B cell (primary cell): ENCODE data around the gene LRCH1. TPM values are rescaled to one million over a fixed set of nuclear protein-coding genes. Genes with fewer than 3 reads are reported as not detected.
A peak's percentile ranks its signal among the peaks of the same experiment; 100 is the strongest.

ENCODE experiments used
- ATAC-seq: fragments of 200-7000 bp; cut with Tn5 transposase; one replicate; pipeline ENCODE4 v1.10.0; 2021; ENCODE audit warnings: low read depth, mild to moderate bottlenecking, moderate number of reproducible peaks, moderate library complexity
- CTCF ChIA-PET: fragments of 350-600 bp; sonication (Branson Sonifier 250); formaldehyde crosslinking; loops from one replicate; lab custom pipeline; 2021; ENCODE audit warnings: antibody characterized with exemption, inconsistent platforms; lab: Charles Lee
- POLR2A ChIA-PET: fragments of 350-600 bp; sonication (Branson Sonifier 250); formaldehyde crosslinking; loops from one replicate; lab custom pipeline; 2021; ENCODE audit warnings: antibody characterized with exemption; lab: Charles Lee
- DNase-seq: peaks from one replicate; pipeline ENCODE4 v3.0.0; 2013
- H2AFZ ChIP-seq: 2 replicates; pipeline ENCODE4 v1.6.1; 2012; ENCODE audit warnings: mild to moderate bottlenecking, low read depth, low read length; ENCODE audit not compliant: insufficient read depth, poor library complexity, severe bottlenecking
- H3K27ac ChIP-seq, 2 donors: 1 replicate in 1 of 2; 2 replicates in 1 of 2; pipeline ENCODE4 v1.5.1; 2012 to 2013; ENCODE audit warnings: low read length in 2 of 2, mild to moderate bottlenecking in 2 of 2, moderate library complexity in 1 of 2
- H3K27me3 ChIP-seq, 4 experiments: fragments of 200-600 bp in 1 of 4; sonication (generic) in 1 of 4; replicated peaks in 1 of 4; 1 replicate in 2 of 4; 2 replicates in 2 of 4; pipeline versions ENCODE4 v1.6.1 to v1.7.0; 2013 to 2016; ENCODE audit warnings: low read length in 3 of 4, mild to moderate bottlenecking in 2 of 4, mixed read lengths in 1 of 4, moderate library complexity in 1 of 4; ENCODE audit not compliant: insufficient read depth in 4 of 4, control insufficient read depth in 3 of 4; ENCODE audit errors: control extremely low read depth in 1 of 4
- H3K36me3 ChIP-seq, 2 experiments: replicated peaks in 1 of 2; 1 replicate in 1 of 2; 2 replicates in 1 of 2; pipeline versions ENCODE4 v1.6.1 to v1.7.1; 2013; ENCODE audit warnings: low read length in 1 of 2; ENCODE audit not compliant: insufficient read depth in 2 of 2, control insufficient read depth in 1 of 2; ENCODE audit errors: control extremely low read depth in 1 of 2, extremely low read depth in 1 of 2
- H3K4me1 ChIP-seq, 2 donors: fragments of 200-600 bp in 1 of 2; sonication (generic) in 1 of 2; 1 replicate in 1 of 2; 2 replicates in 1 of 2; pipeline versions ENCODE4 v1.5.1 to v1.6.1; 2013 to 2017; ENCODE audit warnings: low read length in 2 of 2; ENCODE audit not compliant: control insufficient read depth in 2 of 2, insufficient read depth in 2 of 2
- H3K4me2 ChIP-seq: replicated peaks from 2 replicates; pipeline ENCODE3; 2012; ENCODE audit warnings: mild to moderate bottlenecking, low read depth, low read length; ENCODE audit not compliant: poor library complexity, severe bottlenecking
- H3K4me3 ChIP-seq, 5 experiments: fragments of 200-600 bp in 1 of 5; sonication (generic) in 1 of 5; 1 replicate in 3 of 5; 2 replicates in 2 of 5; pipeline versions ENCODE4 v1.5.1 to v1.7.0; 2011 to 2016; ENCODE audit warnings: low read length in 4 of 5, mild to moderate bottlenecking in 4 of 5, low read depth in 2 of 5, control low read depth in 1 of 5, moderate library complexity in 1 of 5; ENCODE audit not compliant: insufficient read depth in 1 of 5; ENCODE audit errors: control extremely low read depth in 1 of 5, extremely low read depth in 1 of 5
- H3K79me2 ChIP-seq: fragments of 200-600 bp; sonication (generic); one replicate; pipeline ENCODE4 v1.6.0; 2016; ENCODE audit warnings: low read length; ENCODE audit not compliant: control insufficient read depth, insufficient read depth
- H3K9ac ChIP-seq: fragments of 200-600 bp; sonication (generic); 2 replicates; pipeline ENCODE4 v1.6.1; 2017; ENCODE audit warnings: mild to moderate bottlenecking, low read length, moderate library complexity
- H3K9me3 ChIP-seq, 3 donors: one replicate each; pipeline versions ENCODE4 v1.6.1 to v1.7.1; 2013; ENCODE audit warnings: low read length in 2 of 3; ENCODE audit not compliant: control insufficient read depth in 2 of 3, insufficient read depth in 1 of 3; ENCODE audit errors: control extremely low read depth in 1 of 3
- H4K20me1 ChIP-seq: 2 replicates; pipeline ENCODE4 v1.6.0; 2012; ENCODE audit warnings: mild to moderate bottlenecking, low read length; ENCODE audit not compliant: insufficient read depth, control insufficient read depth, poor library complexity, severe bottlenecking
- H3K27ac Mint-ChIP-seq: one replicate; pipeline ENCODE4 v1.8.0; 2021; ENCODE audit warnings: mixed read lengths
- H3K27me3 Mint-ChIP-seq: one replicate; pipeline ENCODE4 v1.8.0; 2021; ENCODE audit warnings: mixed read lengths
- H3K4me1 Mint-ChIP-seq: one replicate; pipeline ENCODE4 v1.8.0; 2021; ENCODE audit warnings: mixed read lengths
- H3K4me3 Mint-ChIP-seq: one replicate; pipeline ENCODE4 v1.8.0; 2021; ENCODE audit warnings: mixed read lengths
- H3K9me3 Mint-ChIP-seq: one replicate; pipeline ENCODE4 v1.8.0; 2022; ENCODE audit warnings: mixed read lengths; ENCODE audit not compliant: insufficient read depth
- EZH2 ChIP-seq: IDR thresholded peaks from 2 replicates; pipeline ENCODE4 v1.6.1; 2012; ENCODE audit warnings: borderline replicate concordance, low read depth, mild to moderate bottlenecking, moderate library complexity, low read length; ENCODE audit not compliant: insufficient read depth, poor library complexity, severe bottlenecking
- WGBS: methylation state at CpG from one replicate; pipeline ENCODE4 v1.1.5; 2013; ENCODE audit warnings: missing lambda C conversion rate; ENCODE audit not compliant: insufficient coverage; 5-methylcytosine and 5-hydroxymethylcytosine counted together
- intact Hi-C: fragments of 100-400 bp; cut with micrococcal nuclease; formaldehyde crosslinking; loops from one replicate; pipeline ENCODE4 v1.10.0; 2022
- polyA plus RNA-seq: library from polyadenylated mRNA; depleted of rRNA; stranded (reverse); fragments of >200 nt; gene quantifications from 2 replicates; pipeline ENCODE4 v1.2.3, GENCODE V29; 2012
- total RNA-seq, 2 donors: library from RNA; stranded (reverse); fragments of 120-200 nt in 1 of 2; gene quantifications; 1 replicate in 1 of 2; 2 replicates in 1 of 2; pipeline versions ENCODE4 v1.2.3 to v1.2.4, GENCODE V29; 2013 to 2022
- TF ChIP-seq, protein P1 (sequence below): fragments of 200-600 bp; IDR thresholded peaks from one replicate; pipeline ENCODE4 v1.8.0; 2022; ENCODE audit warnings: antibody characterized with exemption, mild to moderate bottlenecking

LRCH1 gene
- total and polyA plus RNA-seq, 2 donors (not counting 1 experiment from before 2014, with no cell fraction given): 13.0 to 50.3 TPM

DNA sequence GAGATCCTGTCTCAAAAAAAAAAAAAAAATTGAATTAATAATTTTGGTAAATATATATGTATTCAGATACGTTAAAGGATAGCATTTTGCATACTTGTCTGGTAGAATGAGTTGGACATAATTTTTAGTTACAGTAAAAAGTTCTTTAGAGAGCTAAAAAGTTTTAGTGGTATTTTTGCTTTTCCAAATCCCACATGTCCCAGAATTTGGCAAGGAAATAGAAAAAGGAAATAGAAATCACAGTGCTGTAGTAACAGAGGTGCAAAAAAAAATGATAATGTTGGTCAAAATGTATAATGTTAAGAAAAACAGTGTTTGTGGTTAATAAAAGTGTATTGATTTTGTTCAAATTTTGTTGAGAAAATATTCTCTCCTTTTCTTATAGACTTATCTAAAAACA lies 96.8 kb downstream of the LRCH1 start:
- H3K9me3 ChIP-seq: no peaks in the 10 kb centered on the region
- no peaks in the 10 kb centered on the region for H3K9me3 Mint-ChIP-seq
- no peak overlapping the region for H3K9ac ChIP-seq
- no peaks in the 10 kb centered on the region for H3K27me3 ChIP-seq
- peaks cover 2 to 4% of the 10 kb centered on the region in 2 experiments for H3K36me3 ChIP-seq
- ChIA-PET CTCF (no interaction called here), POLR2A (no interaction called here)
- peaks cover 91% of the 10 kb centered on the region for H3K79me2 ChIP-seq
- no CpG with 5 or more reads among the region's 1 CpG for WGBS
- ATAC-seq (no peak), DNase-seq (no peak)
- peaks cover 20 to 33% of the 10 kb centered on the region in 2 donors for H3K4me1 ChIP-seq
- peaks cover 12% of the 10 kb centered on the region for H4K20me1 ChIP-seq
- no peak for TF ChIP-seq EZH2
- TF ChIP-seq, protein P1, sequence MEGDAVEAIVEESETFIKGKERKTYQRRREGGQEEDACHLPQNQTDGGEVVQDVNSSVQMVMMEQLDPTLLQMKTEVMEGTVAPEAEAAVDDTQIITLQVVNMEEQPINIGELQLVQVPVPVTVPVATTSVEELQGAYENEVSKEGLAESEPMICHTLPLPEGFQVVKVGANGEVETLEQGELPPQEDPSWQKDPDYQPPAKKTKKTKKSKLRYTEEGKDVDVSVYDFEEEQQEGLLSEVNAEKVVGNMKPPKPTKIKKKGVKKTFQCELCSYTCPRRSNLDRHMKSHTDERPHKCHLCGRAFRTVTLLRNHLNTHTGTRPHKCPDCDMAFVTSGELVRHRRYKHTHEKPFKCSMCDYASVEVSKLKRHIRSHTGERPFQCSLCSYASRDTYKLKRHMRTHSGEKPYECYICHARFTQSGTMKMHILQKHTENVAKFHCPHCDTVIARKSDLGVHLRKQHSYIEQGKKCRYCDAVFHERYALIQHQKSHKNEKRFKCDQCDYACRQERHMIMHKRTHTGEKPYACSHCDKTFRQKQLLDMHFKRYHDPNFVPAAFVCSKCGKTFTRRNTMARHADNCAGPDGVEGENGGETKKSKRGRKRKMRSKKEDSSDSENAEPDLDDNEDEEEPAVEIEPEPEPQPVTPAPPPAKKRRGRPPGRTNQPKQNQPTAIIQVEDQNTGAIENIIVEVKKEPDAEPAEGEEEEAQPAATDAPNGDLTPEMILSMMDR: no peak
- intact Hi-C loops: loop anchor here (2.0 kb wide), 1 partner anchor 17 kb away; no protein-coding TSS in a partner anchor
- no peak overlapping the region for H3K27ac ChIP-seq
- H2AFZ ChIP-seq: no peak overlapping the region
- H3K27me3 Mint-ChIP-seq: no peaks in the 10 kb centered on the region
- no peak overlapping the region for H3K4me3 Mint-ChIP-seq
- no peak overlapping the region for H3K4me3 ChIP-seq
- H3K4me2 ChIP-seq: no peak overlapping the region
- peaks cover 58% of the 10 kb centered on the region for H3K4me1 Mint-ChIP-seq
- no peak overlapping the region for H3K27ac Mint-ChIP-seq

DNA sequence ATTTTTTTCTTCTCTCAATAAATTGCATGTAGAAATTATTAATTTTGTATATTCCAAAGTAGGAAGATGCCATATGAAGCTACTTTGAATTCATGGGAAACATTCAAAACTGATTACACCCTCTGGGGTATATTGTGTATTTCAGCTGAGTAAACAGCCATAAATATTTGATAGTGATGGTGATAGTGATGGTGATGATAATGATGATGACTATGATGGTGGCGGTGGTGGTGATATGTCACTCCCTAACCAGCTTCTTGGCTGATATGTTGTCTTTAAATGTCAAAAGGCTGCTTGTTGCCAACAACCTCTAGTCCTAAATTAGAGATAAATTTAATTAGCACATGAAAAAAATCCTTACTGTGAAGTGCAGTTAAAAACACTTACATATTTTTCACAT lies 102.0 kb downstream of the LRCH1 start:
- ChIA-PET POLR2A (interaction anchor here (0.6 kb wide), 1 partner anchor 11 kb away, joined by 3 read pairs; no protein-coding TSS in a partner anchor), CTCF (interaction anchor here (1.1 to 2.6 kb wide), 3 partner anchors 12 to 102 kb away, joined by 3 to 10 read pairs (median 3); partner anchors contain the start of gene LRCH1)
- Mint-ChIP-seq H3K4me3 (no peak overlapping the region), H3K27me3 (no peaks in the 10 kb centered on the region), H3K4me1 (peaks cover 55% of the 10 kb centered on the region), H3K9me3 (no peaks in the 10 kb centered on the region), H3K27ac (peak overlapping the region; percentile 32)
- Histone ChIP-seq H3K9ac (no peak overlapping the region), H3K27me3 (no peaks in the 10 kb centered on the region), H3K36me3 (peaks cover 2 to 4% of the 10 kb centered on the region in 2 experiments), H3K4me3 (no peak overlapping the region), H2AFZ (no peak overlapping the region), H3K9me3 (no peaks in the 10 kb centered on the region), H3K27ac (peak overlapping the region in 1 of 2 donors; percentile 77), H3K4me2 (peak overlapping the region; percentile 54), H3K79me2 (peaks cover 84% of the 10 kb centered on the region), H3K4me1 (peaks cover 30 to 37% of the 10 kb centered on the region in 2 donors), H4K20me1 (no peaks in the 10 kb centered on the region)
- no peak for TF ChIP-seq EZH2
- TF ChIP-seq, protein P1: no peak
- no CpG with 5 or more reads among the region's 1 CpG for WGBS
- DNase-seq: no peak
- no peak for ATAC-seq
- intact Hi-C loops: no loop called here
